Esophagus mucosa (tissue), 1 donor: ENCODE data around the gene ZCCHC9. TPM values are rescaled to one million over a fixed set of nuclear protein-coding genes. Genes with fewer than 3 reads are reported as not detected.
"Not testable (repeated sequence)": the region's sequence is repeated elsewhere in the genome, so short reads cannot be mapped to it uniquely, and the experiment has no call there.

ENCODE experiments used
- ATAC-seq: fragments of 200-7000 bp; cut with Tn5 transposase; one replicate; pipeline ENCODE4 v1.9.1; 2020
- total RNA-seq: library from RNA; stranded (reverse); gene quantifications from one replicate; pipeline ENCODE4 v1.2.4, GENCODE V29; 2023
- donor health status: DM: yes; HTN: yes; CAD: no.

Gene ZCCHC9
- total RNA-seq, 1 donor from 2014 or later: 17.1 TPM

DNA sequence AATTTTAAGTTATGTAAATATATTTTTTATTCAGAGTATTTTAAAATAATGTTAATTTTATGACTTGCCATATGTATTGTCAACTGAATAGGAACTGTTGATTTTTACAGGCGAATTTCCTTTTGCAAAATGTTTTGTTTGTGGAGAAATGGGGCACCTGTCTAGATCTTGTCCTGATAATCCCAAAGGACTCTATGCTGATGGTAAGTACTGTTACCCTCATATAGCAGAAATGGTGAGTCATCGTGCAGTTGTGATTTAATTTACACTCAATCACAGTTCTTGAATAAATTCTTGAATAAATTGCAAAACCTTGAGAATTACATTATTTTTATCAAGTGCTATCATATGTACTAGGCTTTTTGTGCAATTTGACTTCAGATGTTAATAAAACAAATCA is 7.4 kb downstream of the ZCCHC9 start:
- ATAC-seq: no peak

DNA sequence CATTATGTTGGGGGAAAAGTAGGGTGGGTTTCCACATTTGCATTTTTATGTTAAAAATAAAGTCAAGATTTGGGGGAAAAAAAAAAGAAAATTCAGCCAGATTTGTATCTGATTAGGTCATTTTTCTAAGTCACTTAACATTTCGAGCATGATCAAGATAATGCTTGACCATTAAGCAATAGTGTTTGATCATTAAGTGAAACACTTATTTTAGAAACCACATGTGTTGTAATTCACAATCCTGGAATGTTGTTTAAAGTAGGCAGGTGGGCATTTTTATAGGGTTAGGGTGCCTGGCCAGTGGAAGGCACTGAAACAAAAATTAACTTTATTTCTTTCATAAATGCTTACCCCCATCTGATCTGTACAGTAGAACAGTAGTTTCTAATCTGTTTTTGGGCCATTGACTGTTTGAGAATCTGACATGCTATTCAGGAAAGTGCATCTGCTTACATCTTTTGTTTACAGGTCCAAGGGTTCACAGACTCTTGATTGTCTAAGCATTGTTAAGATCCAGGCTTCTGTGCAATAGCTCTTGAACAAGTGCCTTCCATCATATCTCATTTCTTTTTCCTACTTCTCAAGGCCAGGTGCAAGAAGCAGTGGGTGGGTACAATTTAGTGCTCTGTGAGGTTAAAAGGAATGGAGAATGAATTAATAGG is 9.1 kb downstream of the ZCCHC9 start:
- no peak for ATAC-seq

DNA sequence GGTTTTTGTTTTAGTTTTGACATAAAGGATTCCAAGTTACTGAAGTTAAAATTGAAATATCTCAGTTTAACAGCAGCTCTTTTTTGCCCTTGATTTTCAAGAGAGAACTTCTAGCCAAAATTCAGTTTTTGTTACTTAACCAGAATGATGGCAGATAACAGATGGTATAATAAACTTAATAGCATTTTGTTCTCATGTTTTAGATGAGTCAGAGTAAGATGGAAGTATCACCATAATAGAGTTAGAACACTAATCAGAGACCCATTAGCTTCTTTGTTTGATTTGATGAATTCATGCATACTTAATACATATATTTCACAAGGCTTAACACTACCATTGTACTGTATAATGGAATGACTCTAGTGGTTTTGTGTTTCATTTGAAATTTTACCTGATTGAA is 11.9 kb downstream of the ZCCHC9 start:
- no peak for ATAC-seq

DNA sequence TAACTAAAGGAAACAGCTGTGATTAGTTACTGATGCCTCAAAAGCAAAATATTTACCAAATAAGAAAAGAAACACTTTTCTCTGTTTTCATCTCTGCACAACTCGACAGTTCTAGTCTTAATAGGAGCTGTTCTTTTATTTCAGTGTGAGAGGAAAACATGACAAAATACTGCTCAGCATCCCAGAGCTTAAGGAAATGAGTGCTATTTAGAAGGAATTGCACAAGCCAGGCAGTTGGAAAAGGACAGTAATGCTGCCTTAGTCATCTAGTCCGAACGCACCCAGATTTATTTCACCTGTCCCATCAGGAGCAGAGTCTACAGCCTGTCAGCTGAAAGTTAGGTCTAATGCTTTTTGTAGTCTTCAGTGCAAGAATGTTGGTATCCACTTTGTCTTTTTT is 12.3 kb downstream of the ZCCHC9 start:
- no peak for ATAC-seq

DNA sequence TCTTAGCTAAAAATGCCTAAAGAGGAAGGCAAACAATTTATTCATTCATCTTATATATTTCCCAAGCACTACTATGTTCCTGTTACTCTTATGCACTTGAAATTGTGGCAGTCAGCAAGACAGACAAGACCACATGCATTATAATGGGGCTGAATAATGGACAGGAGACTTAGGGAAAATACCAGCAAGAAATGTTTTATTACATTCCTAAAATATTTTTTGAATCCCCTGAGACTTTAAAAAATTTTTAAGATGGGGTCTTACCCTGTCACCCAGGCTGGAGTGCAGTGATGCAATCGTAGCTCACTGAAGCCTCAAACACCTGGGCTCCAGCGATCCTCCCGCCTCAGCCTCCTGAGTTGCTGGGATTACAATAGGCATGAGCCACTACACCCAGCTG is 13.2 kb downstream of the ZCCHC9 start:
- no peak for ATAC-seq

DNA sequence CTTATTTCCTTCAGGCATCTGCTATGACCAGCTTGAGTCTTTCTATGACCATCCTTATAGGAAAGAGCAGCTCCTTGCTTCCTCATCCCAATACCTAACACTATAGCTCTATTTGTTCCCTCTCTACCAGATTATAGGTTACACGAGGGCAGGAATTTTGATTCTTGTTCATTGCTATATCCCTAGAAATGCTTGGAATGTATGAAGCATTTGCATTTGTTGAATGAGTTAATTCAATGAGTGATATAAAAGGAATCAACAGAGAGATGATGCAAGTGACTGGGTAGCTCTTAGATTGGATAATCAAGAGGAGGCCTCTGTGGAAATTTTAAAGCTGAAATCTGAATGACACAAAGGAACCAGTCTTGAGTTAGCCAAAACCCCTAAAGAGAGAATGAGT is 13.9 kb downstream of the ZCCHC9 start:
- ATAC-seq: no peak

DNA sequence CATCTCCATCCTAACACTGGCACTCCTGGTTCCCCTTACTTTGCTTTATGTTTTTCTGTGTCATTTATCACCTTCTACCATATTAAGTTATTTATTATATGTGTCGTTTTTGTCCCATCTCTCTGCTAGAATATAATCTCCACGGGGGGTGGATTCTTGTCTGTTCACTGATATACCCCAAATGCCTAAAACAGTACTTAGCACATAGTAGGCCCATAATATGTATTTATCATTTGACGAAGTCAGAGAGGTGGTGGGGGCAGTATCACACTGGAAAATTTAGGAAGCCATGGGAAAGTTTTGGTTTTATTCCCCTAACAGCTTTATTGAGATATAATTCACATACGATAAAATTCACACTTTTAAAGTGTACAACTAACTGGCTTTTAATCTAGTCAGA is 14.4 kb downstream of the ZCCHC9 start:
- ATAC-seq: no peak

DNA sequence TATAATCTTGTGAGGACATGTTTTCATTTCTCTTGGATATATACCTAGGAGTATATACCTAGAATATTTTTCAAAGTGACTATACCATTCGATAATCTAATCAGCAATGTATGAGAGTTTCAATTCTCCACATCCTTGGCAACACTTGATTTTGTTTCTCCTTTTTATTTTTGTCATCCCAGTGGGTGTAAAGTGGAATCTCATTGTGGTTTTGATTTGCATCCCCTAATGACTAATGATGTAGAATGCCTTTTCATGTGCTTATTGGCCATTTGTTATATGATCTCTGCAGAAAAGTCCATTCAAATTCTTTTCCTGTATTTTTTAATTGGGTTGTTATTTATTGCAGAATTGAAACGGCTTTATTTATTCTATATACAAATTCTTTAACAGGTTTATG is 15.2 kb downstream of the ZCCHC9 start:
- ATAC-seq: no peak

DNA sequence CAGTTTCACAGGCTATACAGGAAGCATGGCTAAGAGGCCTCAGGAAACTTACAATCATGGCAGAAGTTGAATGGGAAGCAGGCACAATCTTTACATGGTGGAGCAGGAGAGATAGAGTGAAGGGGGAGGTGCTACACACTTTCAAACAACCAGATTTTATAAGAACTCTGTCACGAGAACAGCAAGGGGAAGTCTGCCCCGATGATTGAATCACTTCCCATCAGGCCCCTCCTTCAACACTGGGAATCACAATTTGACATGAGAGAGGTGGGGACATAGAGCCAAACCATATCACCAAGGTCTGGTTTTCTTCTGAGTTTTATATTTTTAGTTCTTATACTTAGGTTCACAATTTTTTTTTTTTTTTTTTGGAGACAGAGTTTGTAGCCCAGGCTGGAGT is 16.1 kb downstream of the ZCCHC9 start:
- no peak for ATAC-seq

DNA sequence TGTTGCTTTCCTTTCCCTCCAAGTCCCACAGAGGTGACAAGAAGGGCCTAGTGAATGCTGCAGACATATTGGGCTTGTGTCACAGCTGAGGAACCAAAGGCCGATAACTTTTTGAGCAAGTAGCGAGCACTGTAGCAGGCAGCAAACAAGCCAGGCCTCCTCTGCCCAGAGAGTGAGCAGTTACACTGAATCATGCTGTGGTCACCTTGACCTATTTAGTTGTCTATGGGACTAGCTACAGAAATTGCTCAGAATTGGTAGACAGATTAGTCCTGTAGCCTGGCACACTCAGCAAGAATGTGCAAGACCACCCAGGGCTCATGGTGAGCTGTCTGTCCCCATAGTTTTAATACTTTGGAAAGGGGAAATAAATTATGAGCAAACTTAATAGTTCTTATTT is 25.2 kb downstream of the ZCCHC9 start:
- ATAC-seq: no peak

DNA sequence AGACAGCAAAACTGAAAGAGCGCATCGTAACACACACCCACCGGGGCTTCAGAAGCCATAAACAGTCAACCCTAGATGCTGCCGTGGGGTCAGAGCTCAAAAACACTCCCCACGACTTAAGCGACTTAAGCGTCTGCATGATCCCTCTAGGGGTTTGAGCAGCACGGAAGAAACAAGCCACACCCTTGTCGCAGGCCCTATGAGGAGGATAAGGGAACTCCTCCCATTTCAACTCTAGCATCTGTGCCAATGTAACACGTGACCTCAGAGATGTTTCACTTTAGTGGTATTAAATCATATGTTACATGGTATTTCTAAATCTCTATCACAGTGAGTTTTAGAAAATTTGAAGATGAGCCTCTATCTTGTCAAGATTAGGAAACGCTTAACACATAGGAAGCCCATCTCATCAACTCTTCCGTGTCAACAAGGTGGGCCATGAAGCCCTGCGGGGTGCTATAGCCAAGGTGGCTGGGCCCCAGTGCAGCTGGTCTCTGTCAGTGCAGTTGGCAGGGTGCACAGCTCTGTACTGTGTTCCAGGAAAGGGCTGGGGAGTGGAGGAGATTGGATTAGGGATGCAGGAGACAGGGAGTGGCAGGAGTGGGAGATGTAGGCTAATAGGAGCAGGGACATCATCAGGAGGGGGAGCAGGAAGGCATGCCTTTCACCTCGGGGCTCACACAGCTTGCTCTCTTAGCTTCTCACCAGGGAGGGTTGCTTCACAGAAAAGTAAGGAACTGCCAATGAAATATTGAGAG is 33.1 kb downstream of the ZCCHC9 start:
- ATAC-seq: no peak

DNA sequence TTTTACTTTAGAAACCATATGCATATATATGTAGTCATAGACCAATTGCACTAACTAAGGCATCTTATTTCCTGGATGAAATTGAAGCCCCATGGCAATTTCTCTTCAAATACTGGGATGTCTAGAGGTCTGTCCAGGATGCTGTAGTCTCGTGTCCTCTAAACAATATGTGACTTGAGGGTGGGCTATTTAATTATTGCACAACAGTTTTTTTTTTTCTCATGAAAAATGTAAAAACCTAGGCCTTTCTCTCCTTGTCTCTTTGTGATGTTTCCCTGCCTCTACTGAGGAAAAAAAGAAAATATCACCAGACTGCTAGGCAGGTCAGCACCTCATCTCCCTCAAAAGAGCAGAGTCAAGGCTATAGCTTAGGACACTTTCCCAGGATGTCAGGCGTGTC is 34.6 kb downstream of the ZCCHC9 start:
- no peak for ATAC-seq

DNA sequence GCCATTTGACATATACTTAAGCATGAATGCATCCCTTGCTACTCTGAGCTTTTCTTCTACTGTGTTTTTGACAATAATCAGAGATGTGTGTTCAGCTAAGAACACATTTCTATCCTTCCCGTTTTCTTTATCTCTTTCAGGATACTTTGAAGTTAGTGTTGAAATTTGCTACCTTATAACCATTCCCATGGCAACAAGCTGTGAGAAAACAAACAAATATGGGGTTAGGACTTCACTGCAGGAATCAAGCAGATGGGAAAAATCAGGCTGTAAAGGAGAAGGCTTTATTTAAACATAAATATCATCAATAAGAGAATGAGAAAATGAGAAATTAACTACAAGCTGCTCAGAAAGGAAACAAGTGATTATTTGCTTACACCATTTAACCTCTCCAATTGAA is 35.2 kb downstream of the ZCCHC9 start:
- ATAC-seq: no peak

DNA sequence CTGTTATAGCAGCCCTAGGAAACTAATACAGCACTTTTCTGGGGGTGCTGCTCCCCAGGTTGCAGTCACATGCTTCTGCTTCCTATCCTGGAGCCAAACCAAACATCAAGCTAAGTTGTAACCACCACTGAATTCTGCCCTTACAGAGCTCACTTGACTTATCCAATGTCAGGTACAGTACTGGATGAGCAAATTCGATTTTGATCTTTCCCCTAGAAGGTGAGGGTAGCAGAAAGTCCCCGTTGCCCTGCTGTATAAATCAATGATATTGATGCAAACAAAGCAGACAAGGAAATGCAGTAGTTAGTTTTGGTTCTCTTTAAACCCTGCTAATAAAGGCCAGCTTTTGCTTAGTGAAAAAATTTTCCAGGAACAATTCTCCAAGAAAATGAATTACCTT is 36.4 kb downstream of the ZCCHC9 start:
- no peak for ATAC-seq

DNA sequence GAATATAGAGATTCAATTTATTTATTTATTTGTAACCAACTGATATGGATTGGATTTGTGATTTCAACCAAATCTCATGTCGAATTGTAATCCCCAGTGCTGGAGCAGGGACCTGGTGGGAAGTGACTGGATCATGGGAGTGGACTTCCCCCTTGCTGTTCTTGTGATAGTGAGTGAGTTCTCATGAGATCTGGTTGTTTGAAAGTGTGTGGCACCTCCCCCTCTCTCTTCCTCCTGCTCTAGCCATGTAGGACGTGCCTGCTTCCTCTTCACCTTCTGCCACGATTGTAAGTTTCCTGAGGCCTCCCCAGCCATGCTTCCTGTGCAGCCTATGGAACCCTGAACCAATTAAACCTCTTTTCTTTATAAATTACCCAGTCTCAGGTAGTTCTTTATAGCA is 36.8 kb downstream of the ZCCHC9 start:
- ATAC-seq: not testable (repeated sequence)

DNA sequence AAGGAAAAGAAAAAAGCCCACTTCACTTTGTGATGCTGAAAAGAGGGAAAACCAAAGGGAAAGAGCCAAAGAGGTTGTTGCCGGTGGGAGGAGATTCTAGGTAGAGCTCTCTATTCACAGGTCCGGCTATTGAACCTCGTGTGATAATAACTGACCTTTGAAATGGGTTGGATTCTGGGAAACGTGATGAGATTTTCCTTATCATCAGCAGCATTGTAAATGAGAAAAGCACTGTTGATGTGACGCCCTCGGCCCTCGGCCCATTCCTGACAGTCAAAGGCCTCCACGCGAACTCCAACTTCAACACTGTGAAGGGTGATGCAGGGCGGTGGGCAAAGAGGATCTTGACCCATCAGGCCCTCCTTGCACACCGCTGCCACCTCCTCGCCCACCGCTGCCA is 43.3 kb downstream of the ZCCHC9 start:
- no peak for ATAC-seq

DNA sequence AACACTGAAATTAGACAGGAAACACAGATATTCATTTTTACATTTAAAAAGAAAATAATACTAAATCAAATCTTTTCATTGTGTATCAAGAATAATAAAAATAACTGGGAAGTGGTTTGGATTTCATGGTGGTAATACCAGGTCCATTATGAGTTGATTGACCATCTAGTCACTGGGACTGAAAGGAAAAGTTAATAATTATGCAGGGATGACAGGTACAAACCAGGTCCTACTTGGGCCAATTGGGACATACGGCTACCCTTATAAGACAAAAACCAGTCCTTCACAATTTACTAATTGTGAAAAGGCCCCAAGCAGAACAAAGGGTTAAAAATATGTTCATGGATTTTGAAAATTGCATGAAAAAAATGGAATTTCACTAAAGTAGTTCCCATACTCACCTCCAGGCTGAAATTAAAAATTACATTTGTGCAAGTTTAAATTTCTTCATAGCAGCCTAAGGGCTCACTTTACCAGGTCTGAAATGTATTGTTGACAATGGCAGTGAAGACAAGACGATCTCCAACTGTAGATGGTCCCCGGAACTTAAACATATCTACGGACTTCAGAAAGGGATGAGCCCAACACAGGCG is 44.1 kb downstream of the ZCCHC9 start:
- ATAC-seq: no peak

DNA sequence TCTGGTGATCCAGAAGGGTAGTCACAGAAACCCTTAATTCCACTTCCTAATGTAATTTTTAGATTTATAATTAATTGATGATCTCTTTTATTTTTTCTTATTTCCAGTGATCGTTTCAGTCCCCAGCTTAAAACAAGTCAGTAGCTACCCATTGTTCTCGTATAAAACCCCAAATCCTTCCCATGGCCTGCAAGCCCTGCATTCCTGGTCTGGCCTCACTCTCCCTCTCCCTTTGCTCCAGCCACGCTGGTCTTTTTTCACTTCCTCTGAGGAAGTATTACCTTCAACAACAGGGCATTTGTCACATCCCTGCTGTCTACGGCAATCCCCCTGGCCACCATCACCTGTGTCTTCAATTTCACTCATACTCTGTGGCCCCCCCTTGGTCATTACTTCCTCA is 47.8 kb downstream of the ZCCHC9 start:
- no peak for ATAC-seq

DNA sequence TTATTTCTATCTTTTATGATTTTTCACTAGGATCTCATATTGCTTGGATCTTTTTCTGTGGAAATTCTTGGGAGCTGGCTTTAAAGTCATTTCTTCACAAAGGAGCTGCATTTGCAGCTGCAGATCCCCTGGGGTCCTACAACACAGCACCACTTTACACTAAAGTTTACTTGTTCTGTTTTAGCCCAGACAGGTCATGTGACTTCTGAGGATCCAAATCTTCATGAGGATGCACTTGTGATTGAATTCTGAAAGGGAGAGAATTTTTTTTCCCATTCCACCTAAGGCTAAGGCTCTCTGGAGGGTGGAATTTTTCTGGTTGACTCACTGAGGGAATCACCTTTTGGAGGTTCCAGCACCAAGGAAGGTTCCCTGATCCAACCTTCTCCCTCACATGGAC is 49.1 kb downstream of the ZCCHC9 start:
- ATAC-seq: no peak

DNA sequence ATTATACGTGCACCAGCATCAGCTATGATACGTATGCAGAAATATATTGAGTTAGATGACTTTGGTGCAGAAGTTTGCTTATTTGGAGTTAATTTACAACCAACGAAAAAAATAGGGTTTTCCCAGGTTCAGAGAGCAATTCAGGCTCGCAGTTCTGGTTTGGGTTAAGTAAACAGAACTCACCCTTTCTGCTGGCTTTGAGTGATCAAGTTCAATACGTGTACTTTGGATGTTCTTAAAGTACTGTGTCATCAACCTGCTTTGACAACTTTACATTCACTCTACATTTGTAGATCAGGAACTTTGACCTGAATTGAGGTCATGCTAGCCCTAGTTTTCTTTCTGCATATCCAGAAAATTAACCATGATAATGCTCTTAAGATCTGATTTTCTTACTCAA is 51.8 kb downstream of the ZCCHC9 start:
- no peak for ATAC-seq

DNA sequence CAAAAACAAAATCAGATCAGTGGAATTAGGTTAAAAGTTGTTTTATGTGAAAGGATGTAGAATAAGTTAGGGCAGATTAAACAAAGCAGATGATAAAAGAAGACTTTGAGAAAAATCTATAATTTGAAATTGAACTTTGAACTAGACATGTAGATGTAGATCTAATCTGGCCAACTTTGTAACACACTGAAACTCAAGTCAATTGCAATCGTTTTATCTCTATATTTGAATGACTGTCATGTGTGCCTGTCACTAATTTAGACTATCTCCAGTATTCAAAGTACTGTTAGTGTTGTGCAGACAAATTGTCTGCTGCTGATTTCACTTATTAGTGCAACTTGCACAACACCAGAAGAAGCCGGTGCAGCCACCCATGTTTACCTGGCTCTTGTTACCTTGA is 52.7 kb downstream of the ZCCHC9 start:
- no peak for ATAC-seq

DNA sequence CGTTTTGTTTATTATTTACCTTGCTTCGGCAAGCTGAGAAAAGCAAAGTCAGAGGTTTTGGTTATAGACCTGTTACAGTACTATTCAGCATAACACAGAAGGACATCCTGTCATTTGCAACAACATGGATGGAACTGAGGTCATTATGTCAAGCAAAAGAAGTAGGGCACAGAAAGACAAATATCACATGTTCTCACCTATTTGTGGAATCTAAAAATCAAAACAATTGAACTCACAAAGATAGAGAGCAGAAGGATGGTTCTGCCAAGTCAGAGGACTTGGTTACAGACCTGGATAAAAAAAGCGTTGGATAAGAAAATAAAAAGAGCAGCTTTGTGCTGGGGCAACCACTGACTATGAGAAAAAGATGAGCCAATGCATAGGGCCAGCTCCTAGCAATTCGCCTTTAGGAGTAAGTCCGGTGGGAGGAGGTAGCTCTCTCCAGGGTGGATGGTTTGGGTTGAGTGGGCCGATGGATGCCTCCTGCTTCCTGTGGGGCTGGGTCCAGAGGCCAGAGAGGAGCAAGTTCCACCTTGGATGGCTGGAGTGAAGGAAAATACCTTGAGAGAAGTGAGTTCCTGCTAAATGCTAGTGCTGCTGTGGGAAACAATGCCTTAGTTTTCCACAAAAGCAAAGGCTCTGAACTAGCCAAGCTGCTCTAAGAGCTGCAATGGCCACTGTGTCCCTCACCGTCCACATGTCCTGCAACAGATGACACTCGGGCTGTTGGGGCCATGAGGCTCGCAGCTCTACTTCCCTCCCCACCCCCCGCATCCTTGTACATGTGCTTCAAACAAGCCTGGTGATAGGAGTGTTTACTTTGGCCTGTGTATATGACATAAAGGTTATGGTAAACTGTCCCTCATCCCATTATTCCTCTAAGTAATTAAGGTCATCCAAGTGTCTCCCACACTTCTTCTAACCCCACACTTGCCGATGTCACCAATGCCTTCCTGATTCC is 54.2 kb downstream of the ZCCHC9 start:
- ATAC-seq: no peak

DNA sequence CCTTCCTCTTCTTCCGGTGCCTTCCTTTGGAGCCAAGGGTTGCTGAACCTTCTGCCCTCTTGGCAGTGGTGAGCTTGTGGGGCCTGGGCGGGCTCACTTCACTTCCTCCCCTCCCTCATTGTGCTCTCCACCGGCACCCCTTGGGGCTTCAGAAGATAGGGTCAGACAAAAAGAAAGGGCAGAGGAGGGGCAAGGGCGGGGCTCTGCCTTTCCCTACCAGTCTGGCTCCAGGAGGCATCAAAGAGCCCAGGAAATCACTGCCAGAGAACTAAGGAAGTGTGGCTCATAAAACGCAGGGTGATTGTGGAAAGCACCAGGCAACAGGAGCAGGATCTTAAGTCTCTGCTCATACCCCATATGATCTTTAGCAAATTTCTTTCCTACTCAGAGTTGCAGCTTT is 57.7 kb downstream of the ZCCHC9 start:
- ATAC-seq: peak; percentile 47
